Activated T-helper 1 cell treated with anti-CD3 and anti-CD28 coated beads, Interleukin-2, amount 50 U/mL, for 16 hours (primary cell): ENCODE data around the gene ZNF629.

Source experiments
- DNase-seq, 2 donors: peaks; one replicate each; pipeline ENCODE4 v3.0.0-alpha.2; 2020; ENCODE audit warnings: low read depth in 1 of 2, low spot score in 1 of 2

The ZNF629 gene

GRCh38 chr16:30748634-30749445 is 38.2 kb downstream of the ZNF629 start:
- no peak for DNase-seq

- DNase-seq = peak; percentile 92 to 93
Observed at GRCh38 chr16:30747799-30748633, 39.0 kb downstream of the ZNF629 start, which contains the start of gene PHKG2. Gene PHKG2 (plus strand): TSS chr16:30748425. CDS start chr16:30748821, 396 bp downstream.

- no peak for DNase-seq
Observed at GRCh38 chr16:30747331-30747730, 39.7 kb downstream of the ZNF629 start.

- no peak for DNase-seq
Observed at GRCh38 chr16:30746638-30747175, 40.3 kb downstream of the ZNF629 start.

- DNase-seq = no peak
Observed at GRCh38 chr16:30745082-30745481, 41.9 kb downstream of the ZNF629 start.

- no peak for DNase-seq
Observed at GRCh38 chr16:30744183-30744582, 42.8 kb downstream of the ZNF629 start.

GRCh38 chr16:30743716-30744115 is 43.3 kb downstream of the ZNF629 start:
- DNase-seq = no peak

- DNase-seq = no peak
Observed at GRCh38 chr16:30741461-30741914, 45.5 kb downstream of the ZNF629 start.

- no peak for DNase-seq
Observed at GRCh38 chr16:30740364-30741251, 46.4 kb downstream of the ZNF629 start.

GRCh38 chr16:30738984-30739951 is 47.7 kb downstream of the ZNF629 start:
- no peak for DNase-seq

- DNase-seq = no peak
Observed at GRCh38 chr16:30737794-30738648, 49.0 kb downstream of the ZNF629 start.

- DNase-seq = no peak
Observed at GRCh38 chr16:30736995-30737793, 49.8 kb downstream of the ZNF629 start.

- no peak for DNase-seq
Observed at GRCh38 chr16:30731411-30731810, 55.6 kb downstream of the ZNF629 start.

GRCh38 chr16:30728899-30729672 is 57.9 kb downstream of the ZNF629 start:
- no peak for DNase-seq
